Mesothelial cell of epicardium (in vitro differentiated cells): ENCODE data around the gene SLC24A5. TPM values are rescaled to one million over a fixed set of nuclear protein-coding genes. Genes with fewer than 3 reads are reported as not detected.

Experiments used
- DNase-seq, 2 experiments: peaks; one replicate each; pipeline ENCODE4 v3.0.0; 2021; ENCODE audit warnings: low spot score in 2 of 2; ENCODE audit not compliant: unreplicated experiment in 2 of 2
- H3K27ac Mint-ChIP-seq: 2 replicates; pipeline ENCODE4 v1.8.0; 2021; ENCODE audit warnings: mixed read lengths
- H3K27me3 Mint-ChIP-seq: 2 replicates; pipeline ENCODE4 v1.8.0; 2021; ENCODE audit warnings: low read depth, mixed read lengths
- H3K36me3 Mint-ChIP-seq: 2 replicates; pipeline ENCODE4 v1.8.0; 2021; ENCODE audit warnings: mixed read lengths
- H3K4me1 Mint-ChIP-seq: 2 replicates; pipeline ENCODE4 v1.8.0; 2021; ENCODE audit warnings: mixed read lengths
- H3K4me3 Mint-ChIP-seq: 2 replicates; pipeline ENCODE4 v1.8.0; 2021; ENCODE audit warnings: mild to moderate bottlenecking, moderate library complexity, mixed read lengths
- H3K9me3 Mint-ChIP-seq: 2 replicates; pipeline ENCODE4 v1.8.0; 2021; ENCODE audit warnings: mixed read lengths
- CTCF ChIP-seq: fragments of 200-600 bp; sonication (generic); IDR thresholded peaks from one replicate; pipeline ENCODE4 v1.5.0; 2021; ENCODE audit warnings: antibody characterized with exemption; ENCODE audit not compliant: unreplicated experiment
- total RNA-seq: library from RNA; stranded (reverse); gene quantifications from 3 replicates; pipeline ENCODE4 v1.2.1, GENCODE V29; 2021

SLC24A5 gene
- total RNA-seq, 1 donor from 2014 or later = 0.16 TPM

DNA sequence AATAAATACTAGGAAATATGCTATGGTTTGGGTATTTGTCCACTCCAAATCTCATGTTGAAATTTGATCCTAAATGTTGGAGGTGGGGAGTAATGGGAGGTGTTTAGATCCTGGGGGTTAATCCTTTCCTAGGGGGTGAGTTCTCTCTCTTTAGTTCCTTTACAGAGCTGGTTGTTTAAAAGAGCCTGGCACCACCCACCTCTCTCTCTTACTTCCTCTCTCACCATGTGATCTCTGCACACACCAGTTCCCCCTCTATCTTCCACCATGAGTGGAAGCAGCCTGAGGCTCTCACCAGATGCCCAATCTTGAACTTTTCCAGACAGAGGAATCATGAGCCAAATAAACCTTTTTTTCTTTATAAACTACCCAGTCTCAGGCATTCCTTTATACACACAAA, 10.5 kb downstream of the SLC24A5 start:
- H3K27ac Mint-ChIP-seq = no peak overlapping the region
- H3K4me3 Mint-ChIP-seq = no peak overlapping the region
- no peak for DNase-seq
- TF ChIP-seq CTCF = no peak
- no peaks in the 10 kb centered on the region for H3K36me3 Mint-ChIP-seq
- no peaks in the 10 kb centered on the region for H3K9me3 Mint-ChIP-seq
- H3K27me3 Mint-ChIP-seq = no peaks in the 10 kb centered on the region
- no peaks in the 10 kb centered on the region for H3K4me1 Mint-ChIP-seq

GRCh38 chr15:48132874-48133273, 12.1 kb downstream of the SLC24A5 start:
- Mint-ChIP-seq H3K4me3 (no peak overlapping the region), H3K27ac (no peak overlapping the region), H3K36me3 (no peaks in the 10 kb centered on the region), H3K4me1 (peaks cover 7% of the 10 kb centered on the region), H3K9me3 (no peaks in the 10 kb centered on the region), H3K27me3 (no peaks in the 10 kb centered on the region)
- no peak for DNase-seq
- TF ChIP-seq CTCF = no peak

DNA sequence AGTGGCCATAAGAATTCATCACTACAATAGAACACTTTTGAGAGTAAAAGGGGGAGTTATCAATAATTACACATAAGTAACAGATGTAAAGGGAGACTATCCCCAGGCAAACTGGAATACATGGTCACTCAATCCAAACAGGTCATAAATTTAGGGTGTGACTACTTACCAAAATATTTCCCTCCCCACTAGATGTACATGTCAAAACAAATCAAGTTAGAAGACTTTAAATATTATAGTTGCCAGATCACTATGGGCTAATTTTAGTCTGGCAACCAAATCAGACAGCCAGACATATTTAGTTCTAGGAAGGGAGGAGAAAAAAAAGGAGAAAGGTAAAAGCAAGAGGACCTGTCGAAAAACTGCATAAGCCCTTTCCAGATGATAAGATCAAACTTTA, 23.1 kb downstream of the SLC24A5 start:
- Mint-ChIP-seq H3K4me3 (no peak overlapping the region), H3K27me3 (no peaks in the 10 kb centered on the region), H3K36me3 (peaks cover 12% of the 10 kb centered on the region), H3K4me1 (peaks cover 56% of the 10 kb centered on the region), H3K27ac (peak overlapping the region; percentile 87), H3K9me3 (no peaks in the 10 kb centered on the region)
- TF ChIP-seq CTCF = no peak
- DNase-seq = no peak

DNA sequence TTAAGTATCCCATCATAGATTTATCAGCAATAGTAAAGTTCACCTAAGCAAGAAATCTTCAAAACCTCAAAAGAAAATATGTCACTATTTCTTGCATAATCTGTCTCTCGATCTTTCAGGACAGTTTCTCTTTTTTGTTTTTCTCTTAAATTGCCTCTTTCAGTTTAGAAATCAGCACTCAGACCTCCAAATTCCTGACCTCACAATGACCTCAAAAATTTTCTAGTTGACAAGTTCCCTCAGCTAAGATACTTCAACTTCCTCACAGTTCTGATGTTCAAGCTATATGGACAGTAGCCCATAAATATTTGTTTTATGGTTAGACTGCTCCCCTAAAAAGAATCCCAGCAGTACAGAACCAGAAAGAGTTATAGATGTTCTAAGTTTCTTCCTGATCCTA, 24.1 kb downstream of the SLC24A5 start:
- H3K36me3 Mint-ChIP-seq = peaks cover 17% of the 10 kb centered on the region
- peak overlapping the region; percentile 3 for H3K4me3 Mint-ChIP-seq
- H3K27me3 Mint-ChIP-seq = no peaks in the 10 kb centered on the region
- peaks cover 54% of the 10 kb centered on the region for H3K4me1 Mint-ChIP-seq
- no peak for DNase-seq
- TF ChIP-seq CTCF = no peak
- H3K27ac Mint-ChIP-seq = peak overlapping the region; percentile 87
- H3K9me3 Mint-ChIP-seq = no peaks in the 10 kb centered on the region

- H3K36me3 Mint-ChIP-seq = peaks cover 20% of the 10 kb centered on the region
- TF ChIP-seq CTCF = no peak
- peak overlapping the region; percentile 87 for H3K27ac Mint-ChIP-seq
- H3K9me3 Mint-ChIP-seq = no peaks in the 10 kb centered on the region
- H3K4me3 Mint-ChIP-seq = no peak overlapping the region
- peaks cover 45% of the 10 kb centered on the region for H3K4me1 Mint-ChIP-seq
- H3K27me3 Mint-ChIP-seq = no peaks in the 10 kb centered on the region
- DNase-seq = no peak
Observed at GRCh38 chr15:48145923-48146322, 25.1 kb downstream of the SLC24A5 start.

GRCh38 chr15:48147358-48147757, 26.6 kb downstream of the SLC24A5 start:
- no peaks in the 10 kb centered on the region for H3K27me3 Mint-ChIP-seq

More at GRCh38 chr15:48147358-48147757, 26.6 kb downstream of the SLC24A5 start:
- no peaks in the 10 kb centered on the region for H3K9me3 Mint-ChIP-seq
- peaks cover 27% of the 10 kb centered on the region for H3K36me3 Mint-ChIP-seq
- no peak overlapping the region for H3K4me3 Mint-ChIP-seq
- H3K4me1 Mint-ChIP-seq = peaks cover 40% of the 10 kb centered on the region
- no peak for TF ChIP-seq CTCF
- DNase-seq = no peak
- peak overlapping the region; percentile 15 for H3K27ac Mint-ChIP-seq
